OCI-LY7 (cell line): Measurements from ENCODE around the gene TIPIN.
"Not testable (repeated sequence)": the region's sequence is repeated elsewhere in the genome, so short reads cannot be mapped to it uniquely, and the experiment has no call there.

Source experiments
- CTCF ChIP-seq: fragments of 200-600 bp; sonication (generic); conservative IDR thresholded peaks from 2 replicates; pipeline ENCODE4 v1.5.1; 2014; ENCODE audit warnings: mild to moderate bottlenecking, antibody characterized with exemption, low read length, moderate library complexity, mixed read lengths
- EZH2phosphoT487 ChIP-seq: fragments of 200-600 bp; sonication (generic); IDR thresholded peaks from 2 replicates; pipeline ENCODE4 v1.6.1; 2018; ENCODE audit warnings: low read depth, borderline replicate concordance, mild to moderate bottlenecking, mixed run types, antibody characterized with exemption, low read length, moderate library complexity, mixed read lengths

- TF ChIP-seq EZH2phosphoT487, CTCF: not testable (repeated sequence)
Observed at GRCh38 chr15:66393037-66393436, 36.6 kb upstream of the TIPIN start.
